SJSA1 (cell line): Measurements from ENCODE around the gene TCEA2. TPM values are rescaled to one million over a fixed set of nuclear protein-coding genes. Genes with fewer than 3 reads are reported as not detected.

ENCODE experiments used
- DNase-seq, 2 experiments: peaks; one replicate each; pipeline ENCODE4 v3.0.0-alpha.2; 2015 to 2020; ENCODE audit warnings: low spot score in 2 of 2, low read depth in 1 of 2
- H3K27ac ChIP-seq: fragments of 250-450 bp; sonication (Bioruptor Pico); 2 replicates; pipeline ENCODE4 v1.5.1; 2020; ENCODE audit warnings: mild to moderate bottlenecking, moderate library complexity
- H3K27me3 ChIP-seq: fragments of 250-450 bp; sonication (Bioruptor Pico); replicated peaks from 2 replicates; pipeline ENCODE4 v1.5.1; 2020; ENCODE audit warnings: mild to moderate bottlenecking, moderate library complexity
- H3K36me3 ChIP-seq: fragments of 250-450 bp; sonication (Bioruptor Pico); 2 replicates; pipeline ENCODE4 v1.5.1; 2020; ENCODE audit warnings: mild to moderate bottlenecking
- H3K4me1 ChIP-seq: fragments of 250-450 bp; sonication (Bioruptor Pico); replicated peaks from 2 replicates; pipeline ENCODE4 v1.6.1; 2021; ENCODE audit warnings: mild to moderate bottlenecking
- H3K4me3 ChIP-seq: fragments of 250-450 bp; sonication (Bioruptor Pico); 2 replicates; pipeline ENCODE4 v1.5.1; 2020; ENCODE audit warnings: mild to moderate bottlenecking
- H3K9me3 ChIP-seq: fragments of 250-450 bp; sonication (Bioruptor Pico); replicated peaks from 2 replicates; pipeline ENCODE4 v1.5.1; 2020; ENCODE audit warnings: mild to moderate bottlenecking
- total RNA-seq: library from RNA; depleted of rRNA; stranded (reverse); fragments of >200 nt; shearing (Covaris generic); gene quantifications from 2 replicates; pipeline ENCODE4 v1.2.3, GENCODE V29; 2014

Gene TCEA2
- total RNA-seq, 1 experiment from 2014 or later: 120 TPM

DNA sequence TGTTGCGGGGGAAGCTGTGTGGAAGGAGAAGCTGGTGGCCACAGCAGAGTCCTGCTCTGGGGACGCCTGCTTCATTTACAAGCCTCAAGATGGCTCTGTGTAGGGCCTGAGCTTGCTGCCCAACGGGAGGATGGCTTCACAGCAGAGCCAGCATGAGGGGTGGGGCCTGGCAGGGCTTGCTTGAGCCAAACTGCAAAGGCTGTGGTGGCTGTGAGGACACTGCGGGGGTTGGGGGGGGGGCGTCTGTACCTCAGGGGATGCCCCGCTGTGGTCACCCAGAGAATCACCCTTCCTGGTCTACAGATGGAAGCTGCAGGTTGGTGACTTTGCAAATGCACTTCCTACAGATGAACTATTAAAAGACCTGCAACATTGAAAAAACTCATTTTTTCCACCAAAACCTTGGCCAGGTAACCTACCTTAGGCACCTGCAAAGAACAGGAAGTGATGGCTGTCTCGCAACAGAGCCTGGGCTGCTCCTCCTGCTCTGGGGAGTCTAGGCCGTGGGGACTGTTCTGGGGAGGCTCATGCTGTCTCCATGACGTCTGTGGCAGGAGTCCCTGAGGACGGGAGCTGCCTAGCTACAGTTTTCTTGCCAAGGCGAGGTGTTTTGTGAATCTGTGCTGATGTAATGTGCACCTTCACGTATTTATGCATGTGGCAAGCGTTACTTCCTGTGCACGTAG, 37.0 kb downstream of the TCEA2 start:
- no peaks in the 10 kb centered on the region for H3K36me3 ChIP-seq
- DNase-seq: no peak
- H3K27ac ChIP-seq: no peak overlapping the region
- peaks cover 41% of the 10 kb centered on the region for H3K27me3 ChIP-seq
- no peak overlapping the region for H3K4me3 ChIP-seq
- H3K9me3 ChIP-seq: no peaks in the 10 kb centered on the region; the same call in 1 of the 2 replicates
- H3K4me1 ChIP-seq: peaks cover 4% of the 10 kb centered on the region

GRCh38 chr20:64100566-64100888, 37.5 kb downstream of the TCEA2 start:
- Histone ChIP-seq H3K4me3 (no peak overlapping the region), H3K27me3 (peaks cover 41% of the 10 kb centered on the region), H3K27ac (no peak overlapping the region), H3K36me3 (no peaks in the 10 kb centered on the region), H3K9me3 (no peaks in the 10 kb centered on the region; the same call in 1 of the 2 replicates), H3K4me1 (peaks cover 4% of the 10 kb centered on the region)
- no peak for DNase-seq

DNA sequence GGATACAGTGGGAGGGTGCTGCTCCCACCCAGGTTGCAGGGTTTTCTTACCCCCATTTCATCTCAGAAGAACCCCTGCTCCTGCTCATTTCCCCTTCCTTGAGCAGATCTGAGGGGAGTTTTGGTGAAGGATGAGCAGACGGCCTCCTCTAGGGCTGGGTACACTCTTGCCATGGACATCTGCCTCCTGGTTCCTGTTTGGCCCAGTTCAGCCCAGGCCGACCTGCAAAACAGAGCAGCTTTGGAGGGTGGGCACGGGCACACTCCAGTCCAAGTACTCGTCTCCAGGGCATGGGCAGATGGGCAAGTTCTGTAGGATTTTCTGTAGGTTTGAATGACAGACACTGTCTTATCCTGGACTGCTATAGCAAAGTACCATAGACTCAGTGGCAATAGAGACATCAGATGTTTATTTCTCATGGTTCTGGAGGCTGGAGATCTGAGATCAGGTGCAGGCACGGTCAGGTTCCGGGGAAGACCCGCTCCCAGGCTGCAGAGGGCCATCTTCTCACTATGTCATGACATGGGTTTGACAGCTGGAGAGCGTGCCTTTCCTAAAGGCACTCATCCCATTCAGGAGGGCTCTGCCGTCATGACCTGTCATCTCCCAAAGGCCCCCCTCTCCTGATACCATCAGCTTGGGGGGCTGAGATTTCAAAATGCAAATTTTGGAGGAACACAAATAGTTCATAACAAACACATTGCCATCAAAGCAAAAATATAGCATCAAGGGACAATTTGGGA, 38.1 kb downstream of the TCEA2 start:
- H3K27ac ChIP-seq: no peak overlapping the region
- no peaks in the 10 kb centered on the region; the same call in 1 of the 2 replicates for H3K9me3 ChIP-seq
- H3K27me3 ChIP-seq: peaks cover 41% of the 10 kb centered on the region
- no peak for DNase-seq
- H3K4me3 ChIP-seq: no peak overlapping the region
- H3K4me1 ChIP-seq: peaks cover 4% of the 10 kb centered on the region
- no peaks in the 10 kb centered on the region for H3K36me3 ChIP-seq

- Histone ChIP-seq H3K4me1 (peaks cover 4% of the 10 kb centered on the region), H3K9me3 (no peaks in the 10 kb centered on the region; the same call in 1 of the 2 replicates), H3K36me3 (no peaks in the 10 kb centered on the region), H3K4me3 (no peak overlapping the region), H3K27ac (no peak overlapping the region), H3K27me3 (peaks cover 46% of the 10 kb centered on the region)
- no peak for DNase-seq
These were observed 39.0 kb downstream of the TCEA2 start for GRCh38 chr20:64101731-64102621.

DNA sequence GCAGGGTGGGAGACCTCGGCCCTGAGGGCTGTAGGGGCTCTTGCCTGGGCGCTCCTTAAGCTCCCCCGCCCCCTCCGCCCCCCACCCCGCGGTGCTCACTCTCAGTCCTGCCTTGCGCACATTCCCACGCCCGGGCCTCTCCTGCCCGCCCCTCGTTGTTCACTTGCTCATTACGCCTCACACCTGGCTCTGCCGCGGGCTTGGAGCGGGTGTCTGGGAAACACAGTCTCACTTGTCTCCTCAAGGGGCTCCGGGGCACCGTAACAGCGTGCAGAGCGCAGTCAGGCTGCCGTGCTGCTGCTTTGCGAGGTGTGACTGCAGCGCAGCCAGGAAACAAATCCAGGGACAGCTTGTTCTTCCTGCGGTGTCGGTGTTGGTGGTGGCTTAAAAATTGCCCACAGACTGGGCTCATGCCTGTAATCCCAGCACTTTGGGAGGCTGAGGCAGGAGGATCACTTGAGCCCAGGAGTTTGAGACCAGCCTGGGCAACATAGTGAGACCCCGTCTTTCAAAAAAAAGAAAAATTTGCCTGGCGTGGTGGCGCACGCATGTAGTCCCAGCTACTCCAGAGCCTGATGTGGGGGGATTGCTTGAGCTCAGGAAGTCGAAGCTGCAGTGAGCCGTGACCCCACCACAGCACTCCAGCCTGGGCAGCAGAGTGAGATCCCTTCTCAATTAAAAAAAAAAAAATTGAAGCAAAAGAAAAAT, 39.8 kb downstream of the TCEA2 start:
- H3K27me3 ChIP-seq: peaks cover 54% of the 10 kb centered on the region
- no peak overlapping the region for H3K27ac ChIP-seq
- H3K4me3 ChIP-seq: no peak overlapping the region
- H3K9me3 ChIP-seq: no peaks in the 10 kb centered on the region; the same call in 1 of the 2 replicates
- peaks cover 4% of the 10 kb centered on the region for H3K4me1 ChIP-seq
- H3K36me3 ChIP-seq: no peaks in the 10 kb centered on the region
- DNase-seq: no peak

- H3K4me1 ChIP-seq: peaks cover 4% of the 10 kb centered on the region
- no peaks in the 10 kb centered on the region for H3K36me3 ChIP-seq
- DNase-seq: no peak
- no peak overlapping the region for H3K27ac ChIP-seq
- H3K9me3 ChIP-seq: no peaks in the 10 kb centered on the region
- H3K4me3 ChIP-seq: no peak overlapping the region
- H3K27me3 ChIP-seq: peaks cover 63% of the 10 kb centered on the region
These were observed 41.1 kb downstream of the TCEA2 start for GRCh38 chr20:64103871-64104666.

- Histone ChIP-seq H3K27ac (no peak overlapping the region), H3K4me1 (peaks cover 4% of the 10 kb centered on the region), H3K27me3 (peaks cover 63% of the 10 kb centered on the region), H3K9me3 (no peaks in the 10 kb centered on the region), H3K36me3 (no peaks in the 10 kb centered on the region), H3K4me3 (no peak overlapping the region)
- DNase-seq: no peak
These were observed 41.9 kb downstream of the TCEA2 start for GRCh38 chr20:64104667-64105451.

- no peak for DNase-seq
- H3K9me3 ChIP-seq: no peaks in the 10 kb centered on the region
- no peak overlapping the region for H3K4me3 ChIP-seq
- H3K27me3 ChIP-seq: peaks cover 55% of the 10 kb centered on the region
- peaks cover 4% of the 10 kb centered on the region for H3K4me1 ChIP-seq
- H3K27ac ChIP-seq: no peak overlapping the region
- no peaks in the 10 kb centered on the region for H3K36me3 ChIP-seq
These were observed 42.9 kb downstream of the TCEA2 start for GRCh38 chr20:64105846-64106434.

DNA sequence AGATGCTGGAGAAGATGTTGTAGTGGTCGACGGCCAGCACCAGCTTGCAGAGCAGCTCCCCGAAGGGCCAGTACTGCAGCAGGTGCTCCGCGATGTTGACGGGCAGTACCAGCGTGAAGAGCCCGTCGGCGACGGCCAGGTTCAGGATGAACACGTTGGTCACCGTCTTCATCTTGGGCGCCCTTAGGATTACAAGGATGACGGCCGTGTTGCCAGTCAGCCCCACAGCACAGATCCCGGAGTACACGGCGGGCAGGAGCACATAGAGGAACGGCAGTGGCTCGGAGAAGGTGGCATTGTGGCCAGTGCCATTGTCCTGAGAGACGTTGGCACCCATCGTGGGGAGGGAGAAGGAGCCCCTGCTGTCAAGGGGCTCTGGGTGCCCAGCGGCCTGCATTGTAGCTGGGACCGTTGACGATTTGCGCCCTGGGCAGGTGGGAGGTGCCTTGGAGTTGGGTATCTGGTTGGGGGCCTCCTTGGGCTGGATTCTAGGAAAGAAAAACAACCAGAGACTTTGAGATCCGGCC, 43.5 kb downstream of the TCEA2 start:
- Histone ChIP-seq H3K27ac (no peak overlapping the region), H3K9me3 (no peaks in the 10 kb centered on the region), H3K36me3 (no peaks in the 10 kb centered on the region), H3K4me3 (no peak overlapping the region), H3K4me1 (peaks cover 4% of the 10 kb centered on the region), H3K27me3 (peaks cover 50% of the 10 kb centered on the region)
- DNase-seq: peak in 1 of 2 experiments; percentile 29

- peak in 1 of 2 experiments; percentile 37 for DNase-seq
- H3K9me3 ChIP-seq: no peaks in the 10 kb centered on the region
- no peaks in the 10 kb centered on the region for H3K4me1 ChIP-seq
- no peak within 1 kb of the TSS for H3K4me3 ChIP-seq
- H3K36me3 ChIP-seq: no peaks in the 10 kb centered on the region
- H3K27me3 ChIP-seq: peaks cover 48% of the 10 kb centered on the region
- H3K27ac ChIP-seq: no peak within 1 kb of the TSS
These were observed 44.2 kb downstream of the TCEA2 start, which contains the start of gene NPBWR2 for GRCh38 chr20:64106981-64107735. NPBWR2 (minus strand) TSS chr20:64107565; CDS start chr20:64106831, 734 bp downstream.
